ENCODE results near the gene GRK6.

GRK6 gene

DNA sequence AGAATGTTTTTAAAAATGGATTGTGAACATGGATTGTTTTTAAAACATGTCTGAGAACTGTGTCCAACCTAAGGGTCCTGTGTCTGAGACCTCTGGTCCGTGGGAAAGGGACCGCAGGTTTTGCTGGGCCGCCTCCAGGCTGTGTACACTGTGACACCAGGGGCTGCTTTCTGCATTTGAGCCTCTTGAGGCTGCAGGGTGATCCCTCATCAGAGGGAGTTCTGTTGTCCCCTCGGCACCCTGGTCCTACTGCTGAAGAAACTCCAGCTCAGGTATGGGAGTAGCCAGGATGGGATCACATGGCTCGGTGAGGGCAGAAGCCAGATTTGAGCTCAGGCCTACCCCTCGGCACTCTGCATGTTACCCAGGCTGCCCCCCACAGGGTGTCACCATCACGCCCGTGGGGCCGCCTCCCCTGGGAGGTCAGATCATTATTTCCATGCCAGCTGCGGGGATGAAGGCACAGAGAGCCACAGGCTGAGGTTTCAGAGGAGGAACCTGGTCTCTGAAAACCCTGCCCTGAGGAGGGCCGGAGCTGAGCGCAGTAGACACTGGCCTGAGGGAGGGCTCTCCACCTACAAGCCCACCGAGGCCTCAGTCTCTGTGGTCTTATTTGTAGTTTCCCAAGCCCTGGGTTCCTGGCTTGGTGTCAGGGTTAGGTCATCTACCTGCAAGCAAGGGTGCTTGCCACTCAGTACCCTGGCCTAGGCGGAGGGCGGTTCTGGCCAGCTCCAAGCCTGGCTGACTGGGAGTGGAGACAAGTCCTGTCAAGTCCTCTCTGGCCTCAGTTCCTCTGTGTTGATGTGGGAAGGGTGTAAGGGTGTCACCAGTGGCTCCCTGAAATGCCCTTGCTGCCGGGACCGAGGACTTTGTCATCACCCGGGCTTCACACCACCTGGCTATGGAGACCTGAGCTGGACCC is 22.9 kb downstream of the GRK6 start:
- H3K27ac ChIP-seq, result no peak overlapping the region
- peaks cover 52 to 65% of the 10 kb centered on the region in 2 experiments for H3K4me1 ChIP-seq (ENCODE audit: control insufficient read depth in 1 of 2, insufficient read depth in 1 of 2, low read depth in 1 of 2, low read length in 1 of 2)
- H3K36me3 ChIP-seq, result peaks cover 6% of the 10 kb centered on the region
- TF ChIP-seq, protein P1, sequence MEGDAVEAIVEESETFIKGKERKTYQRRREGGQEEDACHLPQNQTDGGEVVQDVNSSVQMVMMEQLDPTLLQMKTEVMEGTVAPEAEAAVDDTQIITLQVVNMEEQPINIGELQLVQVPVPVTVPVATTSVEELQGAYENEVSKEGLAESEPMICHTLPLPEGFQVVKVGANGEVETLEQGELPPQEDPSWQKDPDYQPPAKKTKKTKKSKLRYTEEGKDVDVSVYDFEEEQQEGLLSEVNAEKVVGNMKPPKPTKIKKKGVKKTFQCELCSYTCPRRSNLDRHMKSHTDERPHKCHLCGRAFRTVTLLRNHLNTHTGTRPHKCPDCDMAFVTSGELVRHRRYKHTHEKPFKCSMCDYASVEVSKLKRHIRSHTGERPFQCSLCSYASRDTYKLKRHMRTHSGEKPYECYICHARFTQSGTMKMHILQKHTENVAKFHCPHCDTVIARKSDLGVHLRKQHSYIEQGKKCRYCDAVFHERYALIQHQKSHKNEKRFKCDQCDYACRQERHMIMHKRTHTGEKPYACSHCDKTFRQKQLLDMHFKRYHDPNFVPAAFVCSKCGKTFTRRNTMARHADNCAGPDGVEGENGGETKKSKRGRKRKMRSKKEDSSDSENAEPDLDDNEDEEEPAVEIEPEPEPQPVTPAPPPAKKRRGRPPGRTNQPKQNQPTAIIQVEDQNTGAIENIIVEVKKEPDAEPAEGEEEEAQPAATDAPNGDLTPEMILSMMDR (IDR thresholded peaks at IDR 0.05), result no peak
- H3K27me3 ChIP-seq, result peaks cover 27% of the 10 kb centered on the region
- no peak overlapping the region for H3K4me3 ChIP-seq (ENCODE audit: low read depth in 1 of 2, low read length in 1 of 2)
- no peaks in the 10 kb centered on the region for H3K9me3 ChIP-seq

DNA sequence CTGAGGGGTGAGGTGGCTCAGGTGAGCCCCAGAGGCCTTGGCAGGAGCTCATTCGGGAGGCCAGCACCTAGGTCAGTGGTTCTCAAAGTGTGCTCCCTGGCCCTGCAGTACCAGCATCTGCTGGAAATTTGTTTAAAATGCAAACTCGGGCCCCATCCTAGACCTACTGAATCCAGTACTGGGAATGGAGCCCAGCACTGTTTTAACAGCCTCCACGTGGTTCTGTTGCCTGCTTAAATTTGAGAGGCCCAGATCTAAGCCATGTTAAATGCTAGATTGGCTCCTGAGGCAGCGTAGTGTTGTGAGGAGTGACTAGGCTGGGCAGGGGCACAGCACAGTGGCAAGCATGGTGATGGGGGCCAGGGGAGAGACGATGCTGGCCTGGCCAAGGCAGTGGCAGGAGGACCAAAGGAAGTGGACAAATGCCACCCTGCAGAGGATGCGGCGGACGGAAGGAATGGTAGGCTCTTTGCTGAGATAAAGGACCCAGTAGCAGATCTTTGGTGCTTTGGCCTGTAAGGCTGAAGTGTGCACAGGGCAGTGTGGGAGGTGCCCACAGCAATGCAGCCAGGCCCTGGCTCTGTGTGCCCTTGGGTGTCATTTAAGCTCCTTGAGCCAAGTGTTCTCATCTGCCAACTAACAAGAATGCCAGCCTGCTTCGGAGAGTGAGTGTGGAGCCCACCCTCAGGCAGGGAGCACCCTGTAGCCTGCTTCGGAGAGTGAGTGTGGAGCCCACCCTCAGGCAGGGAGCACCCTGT is 24.4 kb downstream of the GRK6 start:
- H3K27ac ChIP-seq, result no peak overlapping the region
- no peak overlapping the region for H3K4me3 ChIP-seq (ENCODE audit: low read depth in 1 of 2, low read length in 1 of 2)
- no peaks in the 10 kb centered on the region for H3K36me3 ChIP-seq
- no peaks in the 10 kb centered on the region for H3K9me3 ChIP-seq
- TF ChIP-seq, protein P1 (IDR thresholded peaks at IDR 0.05), result no peak
- H3K27me3 ChIP-seq, result peaks cover 27% of the 10 kb centered on the region
- H3K4me1 ChIP-seq (ENCODE audit: control insufficient read depth in 1 of 2, insufficient read depth in 1 of 2, low read depth in 1 of 2, low read length in 1 of 2), result peaks cover 45 to 67% of the 10 kb centered on the region in 2 experiments

DNA sequence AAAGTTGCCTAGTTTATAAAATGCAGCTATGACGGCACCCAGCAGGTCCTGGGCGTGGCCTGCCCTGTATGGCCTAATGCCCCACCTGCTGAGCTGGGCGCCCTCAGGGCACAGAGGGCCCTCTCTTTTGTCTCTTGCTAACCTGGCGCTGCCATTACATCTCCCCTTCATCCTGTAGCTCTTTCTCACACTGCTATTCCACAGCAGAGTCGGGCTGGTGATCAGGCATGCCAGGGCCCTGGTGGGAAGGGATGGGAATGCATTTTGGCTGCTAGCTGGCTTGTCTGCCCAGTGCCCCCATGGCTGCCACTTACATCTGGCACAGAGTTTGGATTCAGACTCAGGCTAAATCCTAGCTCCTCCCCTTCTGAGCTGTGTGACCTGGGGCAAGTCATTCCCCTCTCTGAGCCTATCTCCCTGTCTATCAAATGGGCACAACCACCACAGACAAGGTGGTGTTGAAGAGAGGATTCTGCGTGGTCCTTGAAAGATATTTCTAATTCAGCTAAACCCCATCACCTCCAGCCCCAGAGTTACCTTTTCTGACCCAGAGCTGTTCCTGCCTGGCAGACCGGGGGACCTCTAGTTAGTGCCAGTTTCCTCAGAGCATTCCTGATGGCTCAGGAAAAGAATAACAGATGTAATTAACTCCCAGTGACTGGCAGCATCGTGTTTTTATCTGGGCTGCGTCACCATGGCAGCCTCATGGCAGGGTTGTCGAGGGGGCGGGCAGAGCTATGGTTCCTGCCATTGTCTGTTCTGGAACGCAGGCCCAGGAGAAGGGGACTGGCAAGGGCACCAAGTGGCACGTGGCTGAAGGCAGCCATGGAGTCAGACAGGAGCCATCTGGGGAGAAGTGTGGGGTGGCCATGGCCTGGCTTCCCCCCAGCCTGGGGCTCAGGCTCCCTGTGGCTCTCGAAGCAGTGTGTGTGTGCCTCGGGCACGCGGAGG is 26.5 kb downstream of the GRK6 start:
- peaks cover 44 to 67% of the 10 kb centered on the region in 2 experiments for H3K4me1 ChIP-seq (ENCODE audit: control insufficient read depth in 1 of 2, insufficient read depth in 1 of 2, low read depth in 1 of 2, low read length in 1 of 2)
- peaks cover 11% of the 10 kb centered on the region for H3K36me3 ChIP-seq
- no peaks in the 10 kb centered on the region for H3K9me3 ChIP-seq
- TF ChIP-seq, protein P1 (IDR thresholded peaks at IDR 0.05), result no peak
- peaks cover 27% of the 10 kb centered on the region for H3K27me3 ChIP-seq
- peak overlapping the region; percentile 97 for H3K27ac ChIP-seq
- peak overlapping the region in 1 of 2 experiments; percentile 82 for H3K4me3 ChIP-seq (ENCODE audit: low read depth in 1 of 2, low read length in 1 of 2)

DNA sequence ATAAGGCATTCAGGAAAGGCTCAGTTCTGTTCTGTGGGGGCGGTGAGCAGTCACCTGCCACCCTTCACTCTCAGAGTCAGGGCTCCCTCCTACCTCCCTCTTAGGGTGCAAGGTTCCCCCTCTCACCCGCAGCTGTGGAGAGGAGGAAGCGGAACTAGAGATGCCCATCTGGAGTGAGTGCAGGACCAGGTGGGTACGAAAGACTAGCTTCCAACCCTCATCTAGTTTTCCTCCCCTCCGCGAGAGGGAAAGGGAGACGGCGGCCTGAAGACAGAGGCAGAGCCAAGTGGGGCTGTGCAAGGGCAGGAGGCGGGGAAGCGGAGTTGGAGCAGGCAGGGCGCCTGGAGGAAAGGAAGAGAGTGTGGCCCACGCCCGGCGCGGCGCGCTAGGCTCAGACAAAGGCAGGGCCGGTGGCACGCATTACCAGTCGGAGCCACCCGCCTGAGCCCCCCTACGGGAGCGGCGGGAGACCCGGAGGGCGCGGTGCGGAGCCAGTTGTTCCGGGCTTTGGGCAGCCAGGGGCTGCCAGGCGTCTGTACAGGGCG is 27.4 kb downstream of the GRK6 start:
- TF ChIP-seq, protein P1 (IDR thresholded peaks at IDR 0.05), result no peak
- Histone ChIP-seq H3K27ac (peak overlapping the region; percentile 97), H3K4me3 (ENCODE audit: low read depth in 1 of 2, low read length in 1 of 2) (peak overlapping the region; percentile 81 to 82), H3K9me3 (no peaks in the 10 kb centered on the region), H3K27me3 (peaks cover 22% of the 10 kb centered on the region), H3K4me1 (ENCODE audit: control insufficient read depth in 1 of 2, insufficient read depth in 1 of 2, low read depth in 1 of 2, low read length in 1 of 2) (peaks cover 37 to 59% of the 10 kb centered on the region in 2 experiments), H3K36me3 (peaks cover 20% of the 10 kb centered on the region)

Measured in neutrophil (primary cell).